C4-2B (cell line): ENCODE data around the gene SRCAP.

Source experiments
- CTCF ChIP-seq: fragments of 450-650 bp; conservative IDR thresholded peaks from 2 replicates; pipeline ENCODE4 v1.5.1; 2017; ENCODE audit warnings: mild to moderate bottlenecking
- ZFX ChIP-seq: fragments of 450-650 bp; IDR thresholded peaks from 2 replicates; pipeline ENCODE4 v1.6.1; 2017

- TF ChIP-seq CTCF (no peak), ZFX (no peak)
Measured at GRCh38 chr16:30663820-30664219, 35.2 kb upstream of the SRCAP start.
